Neural crest cell (in vitro differentiated cells): ENCODE measurements around the gene TFAP2D. TPM values are rescaled to one million over a fixed set of nuclear protein-coding genes. Genes with fewer than 3 reads are reported as not detected.

Source experiments
- DNase-seq: peaks from one replicate; pipeline ENCODE4 v3.0.0; 2021; ENCODE audit warnings: low read depth, mixed read lengths, low spot score
- H3K27ac Mint-ChIP-seq: one replicate; pipeline ENCODE4 v1.8.0; 2021; ENCODE audit warnings: mild to moderate bottlenecking, mixed read lengths; ENCODE audit not compliant: unreplicated experiment
- H3K27me3 Mint-ChIP-seq: 2 replicates; pipeline ENCODE4 v1.8.0; 2021; ENCODE audit warnings: low read depth, mild to moderate bottlenecking, mixed read lengths
- H3K36me3 Mint-ChIP-seq: 2 replicates; pipeline ENCODE4 v1.8.0; 2021; ENCODE audit warnings: low read depth, mild to moderate bottlenecking, mixed read lengths
- H3K4me1 Mint-ChIP-seq: 2 replicates; pipeline ENCODE4 v1.8.0; 2021; ENCODE audit warnings: mixed read lengths
- H3K4me3 Mint-ChIP-seq: one replicate; pipeline ENCODE4 v1.8.0; 2021; ENCODE audit warnings: mild to moderate bottlenecking, mixed read lengths
- H3K9me3 Mint-ChIP-seq: 2 replicates; pipeline ENCODE4 v1.8.0; 2021; ENCODE audit warnings: mixed read lengths
- CTCF ChIP-seq: fragments of 200-600 bp; sonication (generic); conservative IDR thresholded peaks from 2 replicates; pipeline ENCODE4 v1.5.0; 2021; ENCODE audit warnings: antibody characterized with exemption, mild to moderate bottlenecking
- total RNA-seq: library from RNA; stranded (reverse); gene quantifications from 2 replicates; pipeline ENCODE4 v1.2.1, GENCODE V29; 2021

TFAP2D gene
- total RNA-seq, 1 donor from 2014 or later = not detected

GRCh38 chr6:50707652-50708300 lies 5.5 kb upstream of the TFAP2D start:
- Mint-ChIP-seq H3K4me1 (no peaks in the 10 kb centered on the region), H3K9me3 (no peaks in the 10 kb centered on the region), H3K36me3 (no peaks in the 10 kb centered on the region), H3K27ac (no peak overlapping the region), H3K4me3 (no peak overlapping the region), H3K27me3 (peaks cover 100% of the 10 kb centered on the region)
- TF ChIP-seq CTCF = no peak
- DNase-seq = no peak

- Mint-ChIP-seq H3K36me3 (no peaks in the 10 kb centered on the region), H3K27ac (no peak overlapping the region), H3K4me1 (no peaks in the 10 kb centered on the region), H3K9me3 (no peaks in the 10 kb centered on the region), H3K27me3 (peaks cover 100% of the 10 kb centered on the region), H3K4me3 (no peak overlapping the region)
- DNase-seq = no peak
- no peak for TF ChIP-seq CTCF
Observed at GRCh38 chr6:50708664-50709365, 4.5 kb upstream of the TFAP2D start.

GRCh38 chr6:50709366-50709734 lies 4.0 kb upstream of the TFAP2D start:
- H3K4me1 Mint-ChIP-seq = no peaks in the 10 kb centered on the region
- peaks cover 100% of the 10 kb centered on the region for H3K27me3 Mint-ChIP-seq
- DNase-seq = no peak
- no peaks in the 10 kb centered on the region for H3K9me3 Mint-ChIP-seq
- H3K36me3 Mint-ChIP-seq = no peaks in the 10 kb centered on the region
- H3K4me3 Mint-ChIP-seq = no peak overlapping the region
- H3K27ac Mint-ChIP-seq = no peak overlapping the region
- no peak for TF ChIP-seq CTCF

- H3K27me3 Mint-ChIP-seq = peaks cover 100% of the 10 kb centered on the region
- peaks cover 6% of the 10 kb centered on the region for H3K4me1 Mint-ChIP-seq
- TF ChIP-seq CTCF = no peak
- no peaks in the 10 kb centered on the region for H3K9me3 Mint-ChIP-seq
- H3K4me3 Mint-ChIP-seq = no peak overlapping the region
- peaks cover 3% of the 10 kb centered on the region for H3K36me3 Mint-ChIP-seq
- no peak for DNase-seq
- H3K27ac Mint-ChIP-seq = no peak overlapping the region
Observed at GRCh38 chr6:50711686-50712085, 1.6 kb upstream of the TFAP2D start.

GRCh38 chr6:50712291-50712690 lies 1.0 kb upstream of the TFAP2D start:
- peaks cover 100% of the 10 kb centered on the region for H3K27me3 Mint-ChIP-seq
- no peak for DNase-seq
- H3K4me1 Mint-ChIP-seq = peaks cover 6% of the 10 kb centered on the region
- no peak overlapping the region for H3K4me3 Mint-ChIP-seq
- no peak overlapping the region for H3K27ac Mint-ChIP-seq
- H3K36me3 Mint-ChIP-seq = peaks cover 3% of the 10 kb centered on the region
- TF ChIP-seq CTCF = no peak
- no peaks in the 10 kb centered on the region for H3K9me3 Mint-ChIP-seq
